ENCODE measurements around the gene SRL.
A peak's percentile ranks its signal among the peaks of the same experiment; 100 is the strongest.

SRL gene

DNA sequence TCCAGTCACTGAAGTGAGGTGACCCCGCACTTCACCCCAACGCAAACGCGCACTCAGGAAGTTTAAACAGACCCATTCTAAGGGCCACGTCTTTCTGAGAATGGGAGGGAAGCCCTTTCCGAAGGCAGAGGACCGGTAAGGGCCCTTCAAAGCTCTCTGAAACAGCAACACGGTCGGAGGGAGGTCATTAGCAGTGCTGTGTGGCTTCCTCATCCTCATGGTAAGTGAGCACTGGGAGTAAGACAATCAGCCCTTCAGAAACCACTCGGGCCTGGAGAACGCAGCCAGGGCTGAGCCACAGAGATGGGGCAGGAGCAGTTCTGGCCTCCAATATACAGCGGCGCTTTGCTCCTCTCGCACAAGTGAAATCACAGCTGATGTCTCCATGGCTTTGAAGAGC is 23.7 kb downstream of the SRL start:
- Histone ChIP-seq H3K27ac (peak overlapping the region; percentile 73 to 91), H3K4me3 (peak overlapping the region in 1 of 2 donors; percentile 3), H3K9me3 (no peaks in the 10 kb centered on the region), H3K27me3 (no peaks in the 10 kb centered on the region), H3K4me1 (peaks cover 0 to 56% (median 51%) of the 10 kb centered on the region in 4 donors), H3K36me3 (no peaks in the 10 kb centered on the region)
- intact Hi-C loops (cut with DNase I; ENCODE audit: low total_unique reads), result no loop called here
- TF ChIP-seq, protein P1, sequence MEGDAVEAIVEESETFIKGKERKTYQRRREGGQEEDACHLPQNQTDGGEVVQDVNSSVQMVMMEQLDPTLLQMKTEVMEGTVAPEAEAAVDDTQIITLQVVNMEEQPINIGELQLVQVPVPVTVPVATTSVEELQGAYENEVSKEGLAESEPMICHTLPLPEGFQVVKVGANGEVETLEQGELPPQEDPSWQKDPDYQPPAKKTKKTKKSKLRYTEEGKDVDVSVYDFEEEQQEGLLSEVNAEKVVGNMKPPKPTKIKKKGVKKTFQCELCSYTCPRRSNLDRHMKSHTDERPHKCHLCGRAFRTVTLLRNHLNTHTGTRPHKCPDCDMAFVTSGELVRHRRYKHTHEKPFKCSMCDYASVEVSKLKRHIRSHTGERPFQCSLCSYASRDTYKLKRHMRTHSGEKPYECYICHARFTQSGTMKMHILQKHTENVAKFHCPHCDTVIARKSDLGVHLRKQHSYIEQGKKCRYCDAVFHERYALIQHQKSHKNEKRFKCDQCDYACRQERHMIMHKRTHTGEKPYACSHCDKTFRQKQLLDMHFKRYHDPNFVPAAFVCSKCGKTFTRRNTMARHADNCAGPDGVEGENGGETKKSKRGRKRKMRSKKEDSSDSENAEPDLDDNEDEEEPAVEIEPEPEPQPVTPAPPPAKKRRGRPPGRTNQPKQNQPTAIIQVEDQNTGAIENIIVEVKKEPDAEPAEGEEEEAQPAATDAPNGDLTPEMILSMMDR (IDR thresholded peaks at IDR 0.05), result no peak
- DNase-seq, result no peak

DNA sequence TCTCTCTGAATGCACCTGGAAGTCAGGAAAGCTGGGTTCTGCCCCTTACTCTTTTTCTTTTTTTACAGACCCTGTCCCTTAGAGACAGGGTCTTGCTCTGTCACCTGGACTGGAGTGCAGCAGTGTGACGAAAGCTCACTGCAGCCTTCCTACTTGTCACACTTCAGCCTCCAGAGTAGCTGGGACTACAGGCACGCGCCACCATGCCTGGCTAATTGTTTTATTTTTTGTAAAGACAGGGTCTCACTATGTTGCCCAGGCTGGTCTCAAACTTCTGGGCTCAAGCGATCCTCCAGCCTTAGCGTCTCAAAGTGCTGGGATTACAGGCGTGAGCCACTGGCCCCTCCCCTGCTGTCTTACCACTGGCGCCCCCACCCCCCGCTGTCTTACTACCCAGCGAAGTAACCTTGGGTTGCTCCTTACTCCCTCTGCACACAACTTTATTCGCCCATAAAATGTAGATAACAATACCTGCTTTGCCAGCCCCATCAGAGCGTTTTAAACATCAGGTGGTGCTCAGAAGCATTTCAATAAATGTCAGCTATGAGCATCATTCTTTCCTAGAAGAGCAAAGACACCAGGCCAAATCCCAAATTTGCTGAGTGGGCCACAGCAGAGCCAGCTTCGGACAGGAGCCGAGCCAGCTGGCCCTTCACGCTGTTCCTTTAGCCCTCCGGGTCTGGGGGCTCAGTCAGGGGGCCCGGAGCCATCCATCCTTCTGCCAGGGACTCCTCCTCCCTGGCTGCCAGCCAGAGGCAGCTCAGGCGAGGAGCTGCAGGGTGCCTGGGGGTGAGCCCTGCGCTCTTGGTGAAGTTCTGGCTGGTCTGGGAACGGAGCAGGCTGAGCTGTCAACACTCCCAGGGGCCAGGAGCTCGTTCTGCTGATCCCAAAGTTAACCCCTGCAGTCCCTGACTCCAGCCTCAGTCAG is 24.4 kb downstream of the SRL start:
- peak overlapping the region; percentile 3 to 10 for H3K4me3 ChIP-seq
- H3K9me3 ChIP-seq, result no peaks in the 10 kb centered on the region
- H3K27ac ChIP-seq, result peak overlapping the region; percentile 73 to 91
- peak in 1 of 2 donors; percentile 81 for DNase-seq
- H3K36me3 ChIP-seq, result no peaks in the 10 kb centered on the region
- no peaks in the 10 kb centered on the region for H3K27me3 ChIP-seq
- TF ChIP-seq, protein P1 (IDR thresholded peaks at IDR 0.05), result no peak
- intact Hi-C loops (cut with DNase I; ENCODE audit: low total_unique reads), result no loop called here
- peaks cover 0 to 64% (median 58%) of the 10 kb centered on the region in 4 donors for H3K4me1 ChIP-seq

DNA sequence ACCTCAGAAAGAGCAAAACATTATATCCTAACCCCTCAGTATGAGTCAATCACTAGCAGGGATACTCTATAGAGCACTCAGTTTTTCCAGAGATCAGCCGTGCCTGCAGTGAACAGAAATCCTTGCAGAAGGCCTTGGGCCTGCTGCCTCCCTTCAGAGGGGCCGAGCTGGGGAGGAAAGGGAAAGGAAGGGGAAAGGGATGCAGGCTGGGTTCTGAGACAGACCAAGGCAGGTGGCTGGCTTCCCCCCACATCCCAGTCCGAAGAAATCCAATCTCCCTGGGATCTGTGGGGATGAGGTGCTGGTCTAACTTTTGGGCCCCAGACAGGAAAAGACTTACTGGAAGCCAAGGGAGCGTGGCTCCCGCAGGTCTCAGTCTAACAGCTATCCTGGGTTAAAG is 25.3 kb downstream of the SRL start:
- no peak overlapping the region for H3K4me3 ChIP-seq
- H3K4me1 ChIP-seq, result peaks cover 0 to 72% (median 64%) of the 10 kb centered on the region in 4 donors
- H3K36me3 ChIP-seq, result no peaks in the 10 kb centered on the region
- DNase-seq, result no peak
- no peaks in the 10 kb centered on the region for H3K27me3 ChIP-seq
- H3K9me3 ChIP-seq, result no peaks in the 10 kb centered on the region
- intact Hi-C loops (cut with DNase I; ENCODE audit: low total_unique reads), result no loop called here
- TF ChIP-seq, protein P1 (IDR thresholded peaks at IDR 0.05), result no peak
- peak overlapping the region; percentile 73 to 91 for H3K27ac ChIP-seq

GRCh38 chr16:4215106-4215505 is 26.8 kb downstream of the SRL start:
- Histone ChIP-seq H3K27me3 (no peaks in the 10 kb centered on the region), H3K36me3 (no peaks in the 10 kb centered on the region), H3K9me3 (no peaks in the 10 kb centered on the region), H3K27ac (peak overlapping the region; percentile 81 to 91), H3K4me1 (peaks cover 0 to 73% (median 64%) of the 10 kb centered on the region in 4 donors), H3K4me3 (no peak overlapping the region)
- intact Hi-C loops (cut with DNase I; ENCODE audit: low total_unique reads), result no loop called here
- peak in 1 of 2 donors; percentile 77 for DNase-seq
- TF ChIP-seq, protein P1 (IDR thresholded peaks at IDR 0.05), result no peak

- H3K4me3 ChIP-seq, result no peak overlapping the region
- peak overlapping the region; percentile 81 to 91 for H3K27ac ChIP-seq
- peaks cover 0 to 80% (median 64%) of the 10 kb centered on the region in 4 donors for H3K4me1 ChIP-seq
- no peaks in the 10 kb centered on the region for H3K36me3 ChIP-seq
- intact Hi-C loops (cut with DNase I; ENCODE audit: low total_unique reads), result no loop called here
- no peaks in the 10 kb centered on the region for H3K27me3 ChIP-seq
- peak in 1 of 2 donors; percentile 81 for DNase-seq
- TF ChIP-seq, protein P1 (IDR thresholded peaks at IDR 0.05), result no peak
- H3K9me3 ChIP-seq, result no peaks in the 10 kb centered on the region
These were observed 27.7 kb downstream of the SRL start for GRCh38 chr16:4214215-4214621.

Data from tibial artery (tissue), 4 donors.